RCC 7860 (cell line): ENCODE data around the gene KDM3B.
"Not testable (repeated sequence)": the region's sequence is repeated elsewhere in the genome, so short reads cannot be mapped to it uniquely, and the experiment has no call there.

Source experiments
- DNase-seq: peaks from one replicate; pipeline ENCODE4 v3.0.0-alpha.2; 2015; ENCODE audit warnings: low spot score
- FAIRE-seq: peaks from 2 replicates; lab custom pipeline; 2012; peaks lifted over from hg19 to GRCh38; lab: Jason Lieb, UNC

The KDM3B gene

GRCh38 chr5:138389332-138389731 is 36.8 kb downstream of the KDM3B start:
- FAIRE-seq (no peak), DNase-seq (no peak)

GRCh38 chr5:138389911-138390310 is 37.4 kb downstream of the KDM3B start:
- not testable (repeated sequence) for FAIRE-seq

GRCh38 chr5:138391859-138392386 is 39.4 kb downstream of the KDM3B start:
- DNase-seq (no peak), FAIRE-seq (no peak)

More at GRCh38 chr5:138389911-138390310, 37.4 kb downstream of the KDM3B start:
- DNase-seq: not testable (repeated sequence)

GRCh38 chr5:138402640-138403039 is 50.2 kb downstream of the KDM3B start:
- FAIRE-seq (no peak), DNase-seq (no peak)

GRCh38 chr5:138408023-138408422 is 55.5 kb downstream of the KDM3B start:
- no peak for DNase-seq
- no peak for FAIRE-seq

GRCh38 chr5:138410996-138411640 is 58.6 kb downstream of the KDM3B start:
- FAIRE-seq, DNase-seq: not testable (repeated sequence)

- FAIRE-seq (no peak), DNase-seq (no peak)
These were observed 66.0 kb downstream of the KDM3B start for GRCh38 chr5:138418444-138418843.

GRCh38 chr5:138425079-138425478 is 72.6 kb downstream of the KDM3B start:
- no peak for FAIRE-seq
- DNase-seq: no peak

GRCh38 chr5:138435943-138436342 is 83.5 kb downstream of the KDM3B start:
- DNase-seq (no peak), FAIRE-seq (no peak)

- DNase-seq (no peak), FAIRE-seq (no peak)
These were observed 85.7 kb downstream of the KDM3B start for GRCh38 chr5:138438003-138438723.

GRCh38 chr5:138438724-138439476 is 86.4 kb downstream of the KDM3B start, which contains the start of gene REEP2:
Gene REEP2 (plus strand): TSS chr5:138439057. CDS start chr5:138439209, 152 bp downstream.
- DNase-seq: no peak
- FAIRE-seq: no peak

GRCh38 chr5:138439477-138440158 is 87.1 kb downstream of the KDM3B start:
- FAIRE-seq (no peak), DNase-seq (no peak)

GRCh38 chr5:138440159-138441073 is 87.9 kb downstream of the KDM3B start:
- DNase-seq: no peak
- no peak for FAIRE-seq

- FAIRE-seq (no peak), DNase-seq (no peak)
These were observed 88.7 kb downstream of the KDM3B start for GRCh38 chr5:138441221-138441620.

GRCh38 chr5:138444078-138444773 is 91.7 kb downstream of the KDM3B start:
- DNase-seq: no peak
- no peak for FAIRE-seq

- FAIRE-seq: no peak
- DNase-seq: no peak
These were observed 92.5 kb downstream of the KDM3B start for GRCh38 chr5:138444774-138445546.

GRCh38 chr5:138445547-138446271 is 93.2 kb downstream of the KDM3B start:
- FAIRE-seq: no peak
- no peak for DNase-seq

GRCh38 chr5:138448070-138448469 is 95.6 kb downstream of the KDM3B start:
- FAIRE-seq: no peak
- DNase-seq: no peak
